Cardiac muscle cell (in vitro differentiated cells and primary cell): ENCODE measurements around the gene SLC66A2. TPM values are rescaled to one million over a fixed set of nuclear protein-coding genes. Genes with fewer than 3 reads are reported as not detected.

Experiments
- DNase-seq, 2 donors: peaks; one replicate each; pipeline versions ENCODE4 v3.0.0 to v3.0.0-alpha.2; 2010 to 2017; ENCODE audit warnings: low read depth in 1 of 2, low spot score in 1 of 2
- H3K27ac ChIP-seq: fragments of 200-600 bp; sonication (generic); 2 replicates; pipeline ENCODE4 v1.5.1; 2016
- H3K27me3 ChIP-seq: fragments of 200-600 bp; sonication (generic); 2 replicates; pipeline ENCODE4 v1.6.0; 2016; ENCODE audit warnings: control low read depth
- H3K36me3 ChIP-seq: fragments of 200-600 bp; sonication (generic); 2 replicates; pipeline ENCODE4 v1.5.1; 2016; ENCODE audit warnings: control low read depth
- H3K4me1 ChIP-seq: fragments of 200-600 bp; sonication (generic); 2 replicates; pipeline ENCODE4 v1.8.1; 2017; ENCODE audit warnings: low read depth, mild to moderate bottlenecking, mixed run types
- H3K4me3 ChIP-seq: fragments of 200-600 bp; sonication (generic); 2 replicates; pipeline ENCODE4 v1.5.1; 2016; ENCODE audit warnings: mild to moderate bottlenecking
- H3K9me3 ChIP-seq: fragments of 200-600 bp; sonication (generic); 2 replicates; pipeline ENCODE4 v1.5.1; 2017; ENCODE audit warnings: low read depth, mild to moderate bottlenecking, control low read depth
- CTCF ChIP-seq: IDR thresholded peaks from 2 replicates; pipeline ENCODE4 v1.5.1; 2012; ENCODE audit warnings: low read depth, mild to moderate bottlenecking, low read length
- polyA plus RNA-seq: library from polyadenylated mRNA; unstranded; fragments of >200 nt; fragmentation: Nextera tagmentation; extraction: Ambion mirVana; gene quantifications from 2 replicates; pipeline ENCODE4 v1.2.1, GENCODE V29; 2016
- total RNA-seq: library from RNA; depleted of rRNA; stranded (reverse); fragments of >200 nt; gene quantifications from 2 replicates; pipeline ENCODE4 v1.2.3, GENCODE V29; 2016

Gene SLC66A2
- total and polyA plus RNA-seq, 2 experiments from 2014 or later = 36.4 to 43.9 TPM

- Histone ChIP-seq H3K27ac (no peak overlapping the region), H3K36me3 (no peaks in the 10 kb centered on the region), H3K4me3 (peak overlapping the region; percentile 97), H3K9me3 (no peaks in the 10 kb centered on the region), H3K27me3 (peaks cover 13% of the 10 kb centered on the region), H3K4me1 (peaks cover 7% of the 10 kb centered on the region)
- TF ChIP-seq CTCF = no peak
- peak in 1 of 2 donors; percentile 47 for DNase-seq
Measured at GRCh38 chr18:79952996-79953559, 1.6 kb upstream of the SLC66A2 start.

GRCh38 chr18:79952456-79952995 lies 1.1 kb upstream of the SLC66A2 start:
- H3K27ac ChIP-seq = no peak overlapping the region
- DNase-seq = no peak
- no peaks in the 10 kb centered on the region for H3K36me3 ChIP-seq
- no peak for TF ChIP-seq CTCF
- H3K4me1 ChIP-seq = peaks cover 7% of the 10 kb centered on the region
- H3K27me3 ChIP-seq = peaks cover 13% of the 10 kb centered on the region
- peak overlapping the region; percentile 97 for H3K4me3 ChIP-seq
- no peaks in the 10 kb centered on the region for H3K9me3 ChIP-seq

GRCh38 chr18:79950515-79951341 lies 725 bp downstream of the SLC66A2 start:
- Histone ChIP-seq H3K36me3 (no peaks in the 10 kb centered on the region), H3K4me1 (peaks cover 7% of the 10 kb centered on the region), H3K4me3 (peak overlapping the region; percentile 97), H3K27me3 (peaks cover 13% of the 10 kb centered on the region), H3K9me3 (no peaks in the 10 kb centered on the region), H3K27ac (no peak overlapping the region)
- peak; percentile 36 to 62 for DNase-seq
- TF ChIP-seq CTCF = no peak

- Histone ChIP-seq H3K4me3 (peak overlapping the region; percentile 97), H3K27me3 (peaks cover 13% of the 10 kb centered on the region), H3K4me1 (peaks cover 6% of the 10 kb centered on the region), H3K36me3 (no peaks in the 10 kb centered on the region), H3K9me3 (no peaks in the 10 kb centered on the region), H3K27ac (no peak overlapping the region)
- DNase-seq = no peak
- no peak for TF ChIP-seq CTCF
Measured at GRCh38 chr18:79949697-79950487, 1.6 kb downstream of the SLC66A2 start.

- no peak overlapping the region for H3K27ac ChIP-seq
- no peak for TF ChIP-seq CTCF
- DNase-seq = no peak
- no peaks in the 10 kb centered on the region for H3K4me1 ChIP-seq
- H3K9me3 ChIP-seq = no peaks in the 10 kb centered on the region
- no peak overlapping the region for H3K4me3 ChIP-seq
- no peaks in the 10 kb centered on the region for H3K36me3 ChIP-seq
- H3K27me3 ChIP-seq = peaks cover 13% of the 10 kb centered on the region
Measured at GRCh38 chr18:79948719-79949411, 2.6 kb downstream of the SLC66A2 start.
